GM23248 (cell line): ENCODE results near the gene ADCY10. TPM values are rescaled to one million over a fixed set of nuclear protein-coding genes. Genes with fewer than 3 reads are reported as not detected.

Experiments used
- DNase-seq: peaks from one replicate; pipeline ENCODE4 v3.0.0-alpha.2; 2015
- H2AFZ ChIP-seq: fragments of 200-600 bp; sonication (generic); 2 replicates; pipeline ENCODE4 v1.6.1; 2016; ENCODE audit warnings: antibody characterized with exemption
- H3F3A ChIP-seq: fragments of 200-600 bp; sonication (generic); 2 replicates; pipeline ENCODE4 v1.6.1; 2016; ENCODE audit warnings: mild to moderate bottlenecking, antibody characterized with exemption, mixed run types; ENCODE audit not compliant: insufficient read depth
- H3K27ac ChIP-seq: fragments of 200-600 bp; sonication (generic); 2 replicates; pipeline ENCODE4 v1.5.1; 2016; ENCODE audit warnings: mild to moderate bottlenecking
- H3K27me3 ChIP-seq: fragments of 200-600 bp; sonication (generic); replicated peaks from 2 replicates; pipeline ENCODE4 v1.6.1; 2016; ENCODE audit warnings: mild to moderate bottlenecking; ENCODE audit not compliant: insufficient read depth
- H3K36me3 ChIP-seq: fragments of 200-600 bp; sonication (generic); 2 replicates; pipeline ENCODE4 v1.6.1; 2016; ENCODE audit warnings: low read depth, mild to moderate bottlenecking
- H3K4me1 ChIP-seq: fragments of 200-600 bp; sonication (generic); 2 replicates; pipeline ENCODE4 v1.6.1; 2016; ENCODE audit warnings: mild to moderate bottlenecking; ENCODE audit not compliant: insufficient read depth
- H3K4me2 ChIP-seq: fragments of 200-600 bp; sonication (generic); one replicate; pipeline ENCODE4 v1.6.1; 2016; ENCODE audit warnings: mild to moderate bottlenecking; ENCODE audit not compliant: unreplicated experiment
- H3K4me3 ChIP-seq: fragments of 200-600 bp; sonication (generic); 2 replicates; pipeline ENCODE4 v1.5.1; 2016; ENCODE audit warnings: mild to moderate bottlenecking
- H3K79me2 ChIP-seq: fragments of 200-600 bp; sonication (generic); 2 replicates; pipeline ENCODE4 v1.6.1; 2016; ENCODE audit warnings: mild to moderate bottlenecking; ENCODE audit not compliant: insufficient read depth
- H3K9ac ChIP-seq: fragments of 200-600 bp; sonication (generic); 2 replicates; pipeline ENCODE4 v1.6.1; 2016; ENCODE audit warnings: mild to moderate bottlenecking
- H3K9me2 ChIP-seq: fragments of 200-600 bp; sonication (generic); 2 replicates; pipeline ENCODE4 v1.6.1; 2016; ENCODE audit warnings: mixed run types, mild to moderate bottlenecking, moderate library complexity; ENCODE audit not compliant: insufficient read depth
- H3K9me3 ChIP-seq: fragments of 200-600 bp; sonication (generic); one replicate; pipeline ENCODE4 v1.6.1; 2017; ENCODE audit warnings: low read depth
- H4K20me1 ChIP-seq: fragments of 200-600 bp; sonication (generic); 2 replicates; pipeline ENCODE4 v1.6.0; 2016; ENCODE audit not compliant: insufficient read depth
- EZH2 ChIP-seq: fragments of 200-600 bp; sonication (generic); IDR thresholded peaks from 2 replicates; pipeline ENCODE4 v1.6.1; 2018; ENCODE audit warnings: antibody characterized with exemption, mild to moderate bottlenecking; ENCODE audit not compliant: insufficient read depth, poor library complexity, severe bottlenecking
- EZH2phosphoT487 ChIP-seq: fragments of 200-600 bp; sonication (generic); IDR thresholded peaks from 2 replicates; pipeline ENCODE4 v1.6.1; 2018; ENCODE audit warnings: antibody characterized with exemption, moderate library complexity, mild to moderate bottlenecking, low read depth; ENCODE audit not compliant: insufficient read depth
- WGBS, 2 experiments: methylation state at CpG; one replicate each; pipeline ENCODE4 v1.1.6; 2015 to 2017; ENCODE audit warnings: low lambda C conversion rate in 2 of 2, low coverage in 1 of 2; ENCODE audit errors: missing lambda C conversion rate in 2 of 2; 5-methylcytosine and 5-hydroxymethylcytosine counted together
- in situ Hi-C: fragments of 300-500 bp; cut with MboI; formaldehyde crosslinking; loops from 2 replicates; pipeline ENCODE4 v1.15.0; 2020
- polyA plus RNA-seq: library from polyadenylated mRNA; unstranded; fragments of >200 nt; fragmentation: Nextera tagmentation; extraction: Ambion mirVana; gene quantifications from 2 replicates; pipeline ENCODE4 v1.2.1, GENCODE V29; 2016
- total RNA-seq: library from RNA; depleted of rRNA; stranded (reverse); fragments of >200 nt; shearing (Covaris generic); gene quantifications from 2 replicates; pipeline ENCODE4 v1.2.3, GENCODE V29; 2014; rRNA removed

Gene ADCY10
- total and polyA plus RNA-seq, 2 experiments from 2014 or later = 0.11 TPM

DNA sequence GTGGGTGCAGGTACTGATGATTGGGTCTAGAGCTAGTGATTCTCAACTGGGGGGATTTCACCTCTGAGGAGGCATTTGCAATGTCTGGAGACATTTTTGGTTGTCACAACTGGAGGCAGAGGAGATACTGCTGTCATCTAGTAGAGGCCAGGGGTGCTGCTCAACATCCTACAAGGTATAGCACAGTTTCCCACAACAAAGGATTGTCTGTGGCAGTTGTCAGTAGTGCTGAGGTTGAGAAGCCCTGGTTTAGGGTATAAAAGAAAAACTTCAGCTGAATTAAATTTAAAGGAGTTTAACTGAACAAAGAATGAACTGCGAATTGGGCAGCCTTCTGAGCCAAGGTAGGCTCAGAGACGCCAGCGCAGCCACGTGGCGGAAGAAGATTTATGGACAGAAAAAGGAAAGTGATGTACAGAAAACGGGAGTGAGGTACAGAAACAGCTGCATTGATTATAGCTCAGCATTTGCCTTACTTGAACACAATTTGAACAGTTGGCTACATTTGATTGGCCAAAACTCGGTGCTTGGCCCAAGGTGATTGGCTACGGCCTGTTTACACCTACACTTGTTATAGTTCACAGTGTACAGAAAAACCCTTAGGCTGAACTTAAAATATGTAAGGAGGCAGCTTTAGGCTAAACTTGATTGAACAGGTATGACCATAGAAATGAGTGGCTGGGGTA lies 151.7 kb downstream of the ADCY10 start:
- Histone ChIP-seq H3K9ac (no peak overlapping the region), H3F3A (peaks cover 3% of the 10 kb centered on the region; the same call in 1 of the 2 replicates), H3K36me3 (peaks cover 14% of the 10 kb centered on the region), H3K79me2 (peaks cover 100% of the 10 kb centered on the region), H3K27me3 (no peaks in the 10 kb centered on the region), H4K20me1 (peaks cover 21% of the 10 kb centered on the region; the same call in 1 of the 2 replicates), H2AFZ (no peak overlapping the region), H3K4me2 (no peak overlapping the region), H3K9me3 (no peaks in the 10 kb centered on the region), H3K4me1 (peaks cover 11% of the 10 kb centered on the region; the same call in 1 of the 2 replicates), H3K4me3 (no peak overlapping the region), H3K9me2 (no peaks in the 10 kb centered on the region), H3K27ac (no peak overlapping the region)
- 89 to 92% methylated on average over 8 of the region's 8 CpGs for WGBS, 2 experiments
- in situ Hi-C loops = no loop called here
- DNase-seq = no peak
- TF ChIP-seq EZH2 (no peak), EZH2phosphoT487 (no peak)

DNA sequence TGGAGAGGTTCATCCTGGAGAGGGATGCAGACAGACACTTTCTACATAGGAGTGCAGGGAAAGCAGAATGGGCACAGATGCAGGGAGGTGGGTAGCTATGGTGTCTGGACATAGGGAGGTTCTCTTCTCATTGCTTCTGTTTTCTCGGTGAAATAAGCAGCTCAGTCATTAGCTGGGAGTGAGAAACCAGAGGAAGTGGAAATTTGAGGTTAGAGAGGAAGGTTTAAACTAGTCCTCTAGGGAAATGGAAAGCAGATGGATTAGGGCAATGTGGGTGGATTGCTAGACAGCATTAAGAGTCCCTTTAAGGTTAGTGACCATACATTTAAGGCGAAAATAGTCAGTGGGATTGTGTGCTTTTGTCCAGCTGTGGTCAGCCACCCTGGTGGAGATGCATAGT lies 152.5 kb downstream of the ADCY10 start:
- H3K9me3 ChIP-seq = no peaks in the 10 kb centered on the region
- H3F3A ChIP-seq = peaks cover 3% of the 10 kb centered on the region; the same call in 1 of the 2 replicates
- peaks cover 6% of the 10 kb centered on the region for H3K36me3 ChIP-seq
- H3K27me3 ChIP-seq = no peaks in the 10 kb centered on the region
- H3K9me2 ChIP-seq = no peaks in the 10 kb centered on the region
- H2AFZ ChIP-seq = no peak overlapping the region
- in situ Hi-C loops = no loop called here
- 47 to 48% methylated on average over 2 of the region's 2 CpGs for WGBS, 2 experiments
- H3K4me1 ChIP-seq = peaks cover 11% of the 10 kb centered on the region; the same call in 1 of the 2 replicates
- no peak overlapping the region for H3K4me2 ChIP-seq
- DNase-seq = no peak
- H4K20me1 ChIP-seq = peaks cover 21% of the 10 kb centered on the region; the same call in 1 of the 2 replicates
- H3K27ac ChIP-seq = no peak overlapping the region
- peaks cover 100% of the 10 kb centered on the region for H3K79me2 ChIP-seq
- H3K4me3 ChIP-seq = no peak overlapping the region
- no peak overlapping the region for H3K9ac ChIP-seq
- no peak for TF ChIP-seq EZH2
- TF ChIP-seq EZH2phosphoT487 = no peak

Other genes with a start within 250 kb of the ADCY10 start
- 144 and 189 TPM in 2 replicates for gene MPZL1, start 192.2 kb downstream of the ADCY10 start, total RNA-seq
- gene MPZL1, start 192.2 kb downstream of the ADCY10 start, polyA plus RNA-seq = 284 and 289 TPM in 2 replicates
- 56.0 and 63.4 TPM in 2 replicates for gene DCAF6, start 22.5 kb upstream of the ADCY10 start, total RNA-seq
- gene DCAF6, start 22.5 kb upstream of the ADCY10 start, polyA plus RNA-seq = 94.1 and 99.6 TPM in 2 replicates
- 65.5 and 93.8 TPM in 2 replicates for gene MPC2, start 22.9 kb upstream of the ADCY10 start, total RNA-seq
- gene MPC2, start 22.9 kb upstream of the ADCY10 start, polyA plus RNA-seq = 188 TPM in 2 replicates
- 9.0 and 14.2 TPM in 2 replicates for gene GPR161, start 222.8 kb upstream of the ADCY10 start, total RNA-seq
- 11.0 and 11.8 TPM in 2 replicates for gene GPR161, start 222.8 kb upstream of the ADCY10 start, polyA plus RNA-seq